Mononuclear cell (primary cell): ENCODE results near the gene FOXK1. TPM values are rescaled to one million over a fixed set of nuclear protein-coding genes. Genes with fewer than 3 reads are reported as not detected.
"Not testable (repeated sequence)": the region's sequence is repeated elsewhere in the genome, so short reads cannot be mapped to it uniquely, and the experiment has no call there.

Experiments
- H3K27me3 ChIP-seq: 2 replicates; pipeline ENCODE4 v1.6.0; 2011; ENCODE audit warnings: low read length, control low read depth; ENCODE audit not compliant: insufficient read depth
- H3K4me1 ChIP-seq: 2 replicates; pipeline ENCODE4 v1.5.1; 2011; ENCODE audit warnings: mild to moderate bottlenecking, low read length, control low read depth; ENCODE audit not compliant: insufficient read depth
- H3K4me3 ChIP-seq: 2 replicates; pipeline ENCODE4 v1.5.1; 2011; ENCODE audit warnings: mild to moderate bottlenecking, low read length, moderate library complexity
- H3K9me3 ChIP-seq: 2 replicates; pipeline ENCODE4 v1.5.1; 2011; ENCODE audit warnings: low read depth, mild to moderate bottlenecking, control low read depth, low read length
- total RNA-seq: library from RNA; depleted of rRNA; stranded (reverse); fragments of >200 nt; gene quantifications from one replicate; pipeline ENCODE4 v1.2.3, GENCODE V29; 2012

Gene FOXK1
- total RNA-seq, 1 donor, result 41.5 TPM

GRCh38 chr7:4791101-4791737 is 109.1 kb downstream of the FOXK1 start:
- Histone ChIP-seq H3K27me3 (no peaks in the 10 kb centered on the region), H3K4me3 (no peak overlapping the region), H3K9me3 (no peaks in the 10 kb centered on the region), H3K4me1 (no peaks in the 10 kb centered on the region)

DNA sequence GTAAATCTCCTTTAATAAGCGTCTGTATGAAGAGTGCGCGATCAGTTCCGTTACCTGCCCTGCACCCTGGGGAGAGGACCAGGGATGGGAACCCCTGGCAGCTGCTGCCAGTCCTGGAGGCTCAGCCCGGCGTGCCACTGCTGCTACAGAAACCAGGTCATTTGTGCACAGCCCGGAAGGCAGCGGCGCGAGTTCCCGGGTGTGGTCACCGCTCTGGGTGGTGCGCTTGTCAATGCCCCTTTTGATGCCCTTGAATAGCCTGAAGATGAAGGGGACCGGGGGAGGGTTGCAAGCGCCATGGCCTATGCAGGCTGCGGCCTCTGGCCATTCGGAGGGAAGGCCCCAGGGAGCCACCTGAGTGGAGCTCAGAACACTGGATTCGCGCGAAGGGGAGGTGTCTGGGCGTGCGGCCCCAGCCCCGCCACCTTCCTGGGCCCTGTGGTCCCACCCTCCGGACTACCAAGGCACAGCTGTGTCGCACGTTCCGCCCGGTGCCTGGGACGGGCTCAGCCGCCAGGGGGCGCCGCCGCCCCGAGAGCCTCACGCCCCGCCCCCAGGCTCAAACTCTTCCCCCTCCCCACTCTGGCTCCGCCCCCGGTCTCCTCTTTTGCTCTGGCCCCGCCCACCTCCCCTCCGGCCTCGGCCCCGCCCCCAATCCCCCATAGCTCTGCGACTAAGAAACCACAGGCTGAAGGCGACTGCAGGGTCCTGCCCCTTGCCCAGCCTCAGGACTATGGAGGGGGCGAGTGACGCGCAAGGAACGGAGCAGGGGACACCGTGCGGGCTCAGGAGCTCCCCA is 109.8 kb downstream of the FOXK1 start:
- H3K27me3 ChIP-seq, result no peaks in the 10 kb centered on the region
- peak overlapping the region; percentile 12 for H3K4me3 ChIP-seq
- H3K9me3 ChIP-seq, result no peaks in the 10 kb centered on the region
- no peaks in the 10 kb centered on the region for H3K4me1 ChIP-seq

DNA sequence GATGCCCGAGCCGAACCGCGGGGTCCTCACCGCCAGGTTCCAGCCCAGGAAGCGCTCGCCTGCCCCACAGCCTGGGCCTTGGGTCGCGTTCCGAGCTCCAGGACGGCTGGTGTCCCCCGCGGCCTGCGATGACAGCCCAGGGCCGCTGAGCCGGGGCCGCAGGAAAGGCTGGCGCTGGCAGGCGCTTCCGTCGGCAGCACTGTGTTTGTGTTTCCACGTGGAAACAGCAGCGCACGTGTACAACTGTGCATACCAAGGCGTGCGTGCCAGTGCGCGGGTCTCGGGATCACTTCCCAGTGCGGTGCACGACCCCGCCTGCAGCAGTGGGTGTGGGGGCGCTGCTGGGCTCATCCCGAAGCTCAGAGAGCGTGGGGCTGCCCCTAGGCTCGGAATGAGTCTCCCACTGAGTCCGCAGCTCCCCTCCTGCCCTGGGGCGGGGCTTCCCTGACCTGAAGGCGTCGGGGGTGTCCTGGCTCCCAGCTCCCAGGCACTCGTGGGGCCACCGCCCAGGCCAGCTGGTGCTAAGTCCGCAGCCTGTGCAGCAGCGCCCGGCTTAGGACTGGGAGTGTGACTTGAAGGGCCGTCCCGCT is 110.5 kb downstream of the FOXK1 start:
- Histone ChIP-seq H3K4me1 (no peaks in the 10 kb centered on the region), H3K4me3 (peak overlapping the region; percentile 12), H3K27me3 (no peaks in the 10 kb centered on the region), H3K9me3 (no peaks in the 10 kb centered on the region)

DNA sequence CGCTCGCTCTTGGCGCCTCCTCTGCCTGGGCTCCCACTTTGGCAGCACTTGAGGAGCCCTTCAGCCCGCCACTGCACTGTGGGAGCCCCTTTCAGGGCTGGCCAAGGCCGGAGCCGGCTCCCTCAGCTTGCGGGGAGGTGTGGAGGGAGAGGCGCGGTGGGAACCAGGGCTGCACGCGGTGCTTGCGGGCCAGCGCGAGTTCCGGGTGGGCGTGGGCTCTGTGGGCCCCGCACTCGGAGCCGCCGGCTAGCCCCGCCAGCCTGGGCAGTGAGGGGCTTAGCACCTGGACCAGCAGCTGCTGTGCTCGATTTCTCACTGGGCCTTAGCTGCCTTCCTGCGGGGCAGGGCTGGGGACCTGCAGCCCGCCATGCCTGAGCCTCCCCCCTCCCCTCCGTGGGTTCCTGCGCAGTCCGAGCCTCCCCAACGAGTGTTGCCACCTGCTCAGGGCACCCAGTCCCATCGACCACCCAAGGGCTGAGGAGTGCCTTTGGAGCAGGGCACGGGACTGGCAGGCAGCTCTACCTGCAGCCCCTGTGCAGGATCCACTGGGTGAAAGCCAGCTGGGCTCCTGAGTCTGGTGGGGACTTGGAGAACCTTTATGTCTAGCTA is 111.4 kb downstream of the FOXK1 start:
- not testable (repeated sequence) for H3K9me3 ChIP-seq, H3K4me3 ChIP-seq, H3K4me1 ChIP-seq, H3K27me3 ChIP-seq

GRCh38 chr7:4794171-4794570 is 112.1 kb downstream of the FOXK1 start:
- not testable (repeated sequence) for H3K9me3 ChIP-seq, H3K4me3 ChIP-seq, H3K27me3 ChIP-seq, H3K4me1 ChIP-seq

DNA sequence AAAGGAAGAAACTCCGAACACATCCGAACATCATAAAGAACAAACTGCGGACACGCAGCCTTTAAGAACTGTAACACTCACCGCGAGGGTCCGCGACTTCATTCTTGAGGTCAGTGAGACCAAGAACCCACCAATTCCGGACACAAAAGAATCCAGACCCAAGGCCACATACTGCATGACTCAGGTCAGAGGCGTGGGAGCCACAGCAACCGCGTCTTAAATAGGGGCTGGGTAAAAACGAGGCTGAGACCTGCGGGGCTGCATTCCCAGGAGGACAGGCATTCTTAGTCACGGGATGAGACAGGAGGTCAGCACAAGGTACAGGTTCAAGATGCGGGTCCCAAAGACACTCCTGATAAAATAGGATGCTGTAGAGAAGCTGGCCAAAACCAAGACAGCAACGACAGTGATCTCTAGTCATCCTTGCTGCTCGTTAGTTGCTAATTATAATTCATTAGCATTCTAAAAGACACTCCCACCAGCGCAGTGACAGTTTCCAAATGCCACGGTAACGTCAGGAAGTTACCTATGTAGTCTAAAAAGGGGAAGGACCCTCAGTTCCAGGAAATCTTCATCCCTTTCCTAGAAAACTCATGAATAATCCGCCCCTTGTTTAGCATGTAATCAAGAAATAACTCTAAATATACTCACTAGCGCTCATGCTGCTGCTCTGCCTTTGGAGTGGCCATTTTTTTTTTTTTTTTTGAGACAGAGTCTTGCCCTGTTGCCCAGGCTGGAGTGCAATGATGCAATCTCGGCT is 112.7 kb downstream of the FOXK1 start:
- Histone ChIP-seq H3K27me3 (no peaks in the 10 kb centered on the region), H3K4me1 (peaks cover 5% of the 10 kb centered on the region), H3K4me3 (no peak overlapping the region), H3K9me3 (no peaks in the 10 kb centered on the region)

DNA sequence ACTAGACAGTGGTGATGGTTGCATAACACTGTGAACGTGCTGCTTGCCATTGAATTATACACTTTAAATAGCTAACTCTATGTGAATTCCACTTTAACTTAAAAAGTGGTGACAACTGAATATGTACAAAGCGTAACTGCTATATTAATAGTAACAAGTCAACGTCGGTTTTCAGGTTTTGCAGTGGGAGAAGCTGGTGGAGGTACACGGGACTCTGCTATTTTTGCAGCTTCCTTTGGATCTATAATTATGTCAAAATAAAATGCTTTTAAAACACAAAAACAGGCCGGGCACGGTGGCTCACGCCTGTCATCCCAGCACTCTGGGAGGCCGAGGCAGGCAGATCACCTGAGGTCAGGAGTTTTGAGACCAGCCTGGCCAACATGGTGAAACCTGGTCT is 114.4 kb downstream of the FOXK1 start:
- H3K4me1 ChIP-seq, result peaks cover 5% of the 10 kb centered on the region
- H3K4me3 ChIP-seq, result no peak overlapping the region

GRCh38 chr7:4797858-4798705 is 116.0 kb downstream of the FOXK1 start:
- H3K4me1 ChIP-seq, result peaks cover 5% of the 10 kb centered on the region
- H3K4me3 ChIP-seq, result no peak overlapping the region
- no peaks in the 10 kb centered on the region for H3K27me3 ChIP-seq
- no peaks in the 10 kb centered on the region for H3K9me3 ChIP-seq

More for the DNA sequence above, 114.4 kb downstream of the FOXK1 start:
- H3K9me3 ChIP-seq, result no peaks in the 10 kb centered on the region
- no peaks in the 10 kb centered on the region for H3K27me3 ChIP-seq

- no peaks in the 10 kb centered on the region for H3K9me3 ChIP-seq
- no peak overlapping the region for H3K4me3 ChIP-seq
- H3K27me3 ChIP-seq, result no peaks in the 10 kb centered on the region
- H3K4me1 ChIP-seq, result peaks cover 5% of the 10 kb centered on the region
These were observed 116.7 kb downstream of the FOXK1 start for GRCh38 chr7:4798706-4799235.

DNA sequence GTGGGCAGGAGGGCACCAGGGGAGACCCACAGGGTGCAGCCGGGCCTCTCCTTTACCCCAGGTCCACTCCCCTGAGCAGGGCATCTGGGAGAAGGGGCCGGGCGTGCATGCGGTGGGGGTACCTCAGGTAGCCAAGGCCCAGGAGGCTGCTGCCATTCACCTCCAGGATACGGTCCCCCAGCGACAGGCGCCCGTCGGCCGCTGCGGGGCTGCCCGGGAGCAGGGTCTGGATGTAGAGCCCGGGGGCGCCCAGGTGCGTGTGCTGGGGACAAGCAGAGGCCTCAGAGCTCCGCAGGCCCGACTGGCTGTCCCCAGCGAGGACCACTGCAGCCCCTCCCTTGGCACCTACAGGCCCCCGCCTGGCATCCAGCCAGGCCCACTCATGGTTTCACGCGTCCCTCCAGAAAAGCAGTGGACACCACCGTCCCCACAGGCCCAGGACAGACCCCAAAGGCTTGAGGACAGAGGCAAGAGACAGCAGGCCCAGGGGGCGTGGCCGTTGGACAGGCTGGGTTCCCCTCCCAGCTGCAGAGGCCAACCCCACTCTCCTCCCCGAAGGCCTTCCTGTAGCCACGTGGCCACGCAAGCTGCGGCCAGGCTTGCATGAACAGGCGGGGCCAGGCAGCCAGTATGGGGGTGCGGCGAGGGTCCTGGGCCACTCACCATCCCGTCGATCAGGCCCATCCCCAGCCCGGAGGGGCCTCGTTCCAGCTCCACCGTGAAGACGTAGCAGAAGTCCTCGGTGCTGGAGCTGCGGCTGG is 117.6 kb downstream of the FOXK1 start:
- no peaks in the 10 kb centered on the region for H3K9me3 ChIP-seq
- peaks cover 5% of the 10 kb centered on the region for H3K4me1 ChIP-seq
- H3K27me3 ChIP-seq, result no peaks in the 10 kb centered on the region
- no peak overlapping the region for H3K4me3 ChIP-seq

DNA sequence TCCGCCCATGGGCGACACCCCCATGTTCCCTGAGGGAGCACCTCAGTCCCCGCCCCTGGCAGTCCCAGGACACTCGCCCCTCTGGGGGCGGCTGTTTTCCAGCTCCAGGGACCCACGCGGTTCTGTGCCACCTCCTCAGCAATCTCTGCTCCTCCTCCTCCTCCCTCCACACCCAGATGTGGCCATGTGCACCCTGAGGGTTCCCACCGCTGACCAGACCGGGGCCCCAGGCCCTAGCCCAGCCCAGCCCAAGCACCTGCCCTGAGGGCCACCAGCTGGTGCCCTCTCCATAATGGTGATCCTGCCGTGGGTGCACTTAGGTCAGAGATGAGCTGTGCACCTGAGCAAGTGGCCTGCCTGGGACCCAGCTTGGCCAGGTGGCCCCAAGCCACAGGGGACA is 118.4 kb downstream of the FOXK1 start:
- Histone ChIP-seq H3K27me3 (no peaks in the 10 kb centered on the region), H3K9me3 (no peaks in the 10 kb centered on the region), H3K4me1 (peaks cover 5% of the 10 kb centered on the region), H3K4me3 (no peak overlapping the region)

DNA sequence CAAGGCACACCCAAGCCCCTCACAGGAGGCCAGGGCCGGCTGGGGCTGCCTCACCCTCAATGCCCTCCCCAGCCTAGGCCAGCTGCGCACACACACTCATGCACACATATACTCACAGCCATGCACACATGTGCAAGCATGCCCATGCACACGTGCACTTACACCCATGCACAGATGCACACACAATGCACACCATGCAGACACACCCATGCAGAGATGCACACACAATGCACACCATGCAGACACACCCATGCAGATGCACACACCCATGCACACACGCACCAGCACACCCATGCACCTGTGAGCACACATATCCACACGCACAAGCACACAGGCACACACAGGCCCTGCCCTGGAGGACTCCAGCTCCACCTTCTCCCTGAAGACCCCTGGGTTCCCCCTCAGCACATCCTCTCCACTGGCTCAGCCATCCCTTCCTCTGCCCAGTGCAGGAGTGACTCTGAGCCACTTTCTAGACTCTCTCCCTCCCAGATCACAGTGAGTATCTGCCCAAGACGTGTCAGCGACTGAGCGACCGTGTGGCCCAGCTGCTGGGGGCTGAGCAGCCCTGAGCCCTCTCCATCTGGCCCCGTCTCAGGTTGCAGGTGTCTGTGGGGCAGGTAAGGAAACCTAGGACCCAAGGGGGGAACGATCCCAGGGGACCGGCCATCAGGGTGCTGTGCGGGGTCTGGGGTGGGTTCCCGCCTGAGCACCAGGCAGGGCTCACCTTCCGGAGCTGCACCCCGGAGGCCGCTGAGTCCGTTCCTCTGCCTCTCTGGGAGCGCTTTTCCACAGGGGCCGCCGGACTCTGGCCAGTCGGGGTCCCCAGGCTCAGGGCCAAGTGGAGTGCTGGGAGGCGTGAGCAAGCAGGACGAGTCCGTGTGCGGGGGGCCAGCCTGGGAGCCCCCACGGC is 119.1 kb downstream of the FOXK1 start:
- H3K9me3 ChIP-seq, result no peaks in the 10 kb centered on the region
- H3K27me3 ChIP-seq, result no peaks in the 10 kb centered on the region
- H3K4me3 ChIP-seq, result no peak overlapping the region
- H3K4me1 ChIP-seq, result peaks cover 5% of the 10 kb centered on the region
